Liver (tissue), 9 donors: Measurements from ENCODE around the gene UBE2QL1. TPM values are rescaled to one million over a fixed set of nuclear protein-coding genes. Genes with fewer than 3 reads are reported as not detected.

Experiments used
- DNase-seq: peaks from one replicate; pipeline ENCODE4 v3.0.0-alpha.2; 2017; ENCODE audit warnings: low spot score
- H3K27ac ChIP-seq, 2 donors: one replicate each; pipeline ENCODE4 v1.7.0; 2013; ENCODE audit warnings: inconsistent platforms in 2 of 2, low read length in 2 of 2, control low read depth in 1 of 2, low read depth in 1 of 2, mild to moderate bottlenecking in 1 of 2
- H3K27me3 ChIP-seq, 4 donors: one replicate each; pipeline versions ENCODE4 v1.6.1 to v1.7.0; 2013; ENCODE audit warnings: low read length in 3 of 4, inconsistent platforms in 1 of 4, mild to moderate bottlenecking in 1 of 4, moderate library complexity in 1 of 4; ENCODE audit not compliant: control insufficient read depth in 4 of 4, insufficient read depth in 4 of 4
- H3K36me3 ChIP-seq, 4 donors: one replicate each; pipeline versions ENCODE4 v1.6.1 to v1.7.0; 2013; ENCODE audit warnings: low read length in 3 of 4, mild to moderate bottlenecking in 3 of 4, low read depth in 1 of 4, moderate library complexity in 1 of 4; ENCODE audit not compliant: control insufficient read depth in 4 of 4, insufficient read depth in 3 of 4
- H3K4me1 ChIP-seq, 4 donors: one replicate each; pipeline versions ENCODE4 v1.6.1 to v1.7.0; 2013; ENCODE audit warnings: low read length in 3 of 4, mild to moderate bottlenecking in 3 of 4, moderate library complexity in 1 of 4; ENCODE audit not compliant: control insufficient read depth in 4 of 4, insufficient read depth in 4 of 4
- H3K4me3 ChIP-seq, 3 donors: one replicate each; pipeline versions ENCODE4 v1.6.1 to v1.7.0; 2013; ENCODE audit warnings: low read length in 3 of 3, control low read depth in 1 of 3, low read depth in 1 of 3, mild to moderate bottlenecking in 1 of 3
- H3K9ac ChIP-seq, 2 donors: one replicate each; pipeline ENCODE4 v1.7.0; 2013; ENCODE audit warnings: low read length in 2 of 2, mild to moderate bottlenecking in 2 of 2, moderate library complexity in 2 of 2, control low read depth in 1 of 2, low read depth in 1 of 2
- H3K9me3 ChIP-seq, 4 donors: one replicate each; pipeline versions ENCODE4 v1.6.1 to v1.7.0; 2013; ENCODE audit warnings: low read length in 3 of 4; ENCODE audit not compliant: control insufficient read depth in 4 of 4
- EGR1 ChIP-seq, 2 donors: IDR thresholded peaks; 2 replicates each; pipeline ENCODE4 v1.6.1; 2016 to 2018; ENCODE audit warnings: antibody characterized with exemption in 2 of 2, low read depth in 2 of 2
- FOXA1 ChIP-seq: IDR thresholded peaks from 2 replicates; pipeline ENCODE4 v1.6.1; 2016; ENCODE audit warnings: antibody characterized with exemption
- FOXA2 ChIP-seq: IDR thresholded peaks from 2 replicates; pipeline ENCODE4 v1.6.1; 2016; ENCODE audit warnings: antibody characterized with exemption
- HNF4A ChIP-seq, 2 donors: conservative IDR thresholded peaks; 2 replicates each; pipeline ENCODE4 v1.6.1; 2016; ENCODE audit warnings: antibody characterized with exemption in 2 of 2, mild to moderate bottlenecking in 2 of 2
- JUND ChIP-seq, 2 donors: IDR thresholded peaks; 2 replicates each; pipeline ENCODE4 v1.6.1; 2016; ENCODE audit warnings: antibody characterized with exemption in 2 of 2
- RAD21 ChIP-seq, 2 donors: IDR thresholded peaks; 2 replicates each; pipeline ENCODE4 v1.6.1; 2016; ENCODE audit warnings: antibody characterized with exemption in 2 of 2, mild to moderate bottlenecking in 2 of 2
- RXRA ChIP-seq, 2 donors: IDR thresholded peaks; 2 replicates each; pipeline ENCODE4 v1.6.1; 2017 to 2018; ENCODE audit warnings: antibody characterized with exemption in 2 of 2, mild to moderate bottlenecking in 1 of 2
- TAF1 ChIP-seq: conservative IDR thresholded peaks from 2 replicates; pipeline ENCODE4 v1.6.1; 2016; ENCODE audit warnings: antibody characterized with exemption, mild to moderate bottlenecking
- YY1 ChIP-seq: IDR thresholded peaks from 2 replicates; pipeline ENCODE4 v1.6.1; 2016; ENCODE audit warnings: antibody characterized with exemption, mild to moderate bottlenecking
- WGBS: extraction: QIAGEN DNeasy Blood & Tissue Kit; methylation state at CpG from one replicate; pipeline ENCODE4 v1.1.7; 2013; 5-methylcytosine and 5-hydroxymethylcytosine counted together
- polyA plus RNA-seq, 2 donors: library from polyadenylated mRNA; stranded (reverse) in 1 of 2; unstranded in 1 of 2; fragments of 200-250 nt in 1 of 2; fragments of >200 nt in 1 of 2; fragmentation: Nextera tagmentation in 1 of 2; extraction: Ambion mirVana in 1 of 2; gene quantifications; one replicate each; pipeline versions ENCODE4 v1.2.1 to v1.2.3, GENCODE V29; 2013 to 2015
- total RNA-seq, 2 donors: library from RNA; depleted of rRNA; stranded (reverse); fragments of >200 nt; gene quantifications; one replicate each; pipeline ENCODE4 v1.2.3, GENCODE V29; 2014
- TF ChIP-seq, protein P1 (sequence below): fragments of 150-350 bp; IDR thresholded peaks from 2 replicates; pipeline ENCODE4 v1.5.1; 2017; ENCODE audit warnings: improper control_type of control experiment, low read depth, low read length; ENCODE audit not compliant: missing input control
- TF ChIP-seq, protein P2 (sequence below): IDR thresholded peaks from 2 replicates; pipeline ENCODE4 v1.6.1; 2016; ENCODE audit warnings: antibody characterized with exemption
- TF ChIP-seq, protein P3 (sequence below): IDR thresholded peaks from 2 replicates; pipeline ENCODE4 v1.6.1; 2016; ENCODE audit warnings: antibody characterized with exemption
- donor health status: healthy.
- donor health status: healthy.
- donor health status: healthy.
- donor health status: healthy.
- donor health status: healthy.

The UBE2QL1 gene
- total and polyA plus RNA-seq, 4 donors = 0.09 to 1.9 (median 0.36) TPM

DNA sequence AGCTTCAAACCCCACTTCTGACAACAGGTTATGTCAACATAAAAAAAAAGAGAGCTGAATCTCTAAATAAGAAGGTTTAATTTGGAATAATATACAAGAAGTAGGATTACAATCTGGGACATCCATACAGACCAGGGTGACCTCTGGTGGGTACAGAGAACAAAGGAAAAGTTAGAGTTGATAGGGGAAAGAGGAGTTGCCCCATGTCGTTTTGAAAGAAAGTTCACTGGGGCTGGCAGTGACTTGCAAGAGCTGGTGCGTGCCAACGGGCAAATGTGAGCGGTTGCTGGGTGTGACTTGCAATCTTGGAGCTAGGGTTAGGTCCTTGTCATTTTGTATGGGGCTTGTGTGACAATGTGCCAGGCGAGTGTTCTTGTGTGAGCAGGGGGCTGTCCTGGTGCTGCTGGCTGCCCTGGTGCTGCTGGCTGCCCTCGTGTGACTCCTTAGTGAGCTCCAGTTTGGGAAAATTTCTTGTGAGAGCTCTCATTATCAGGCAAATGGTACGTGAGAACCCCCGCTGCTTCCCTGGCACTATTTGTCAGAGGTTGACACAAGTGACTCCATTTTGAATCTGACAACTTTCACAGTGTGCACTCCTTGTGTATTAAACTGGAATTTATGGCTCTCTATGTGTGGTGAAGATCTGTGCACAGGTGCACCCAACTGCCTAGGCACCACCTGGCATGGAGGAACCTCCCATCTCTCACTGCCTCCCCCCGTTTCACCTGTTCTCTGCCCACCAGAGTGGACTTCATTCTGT lies 69.8 kb downstream of the UBE2QL1 start:
- WGBS = 65% methylated on average over 9 of the region's 9 CpGs
- DNase-seq = no peak
- TF ChIP-seq, protein P1, sequence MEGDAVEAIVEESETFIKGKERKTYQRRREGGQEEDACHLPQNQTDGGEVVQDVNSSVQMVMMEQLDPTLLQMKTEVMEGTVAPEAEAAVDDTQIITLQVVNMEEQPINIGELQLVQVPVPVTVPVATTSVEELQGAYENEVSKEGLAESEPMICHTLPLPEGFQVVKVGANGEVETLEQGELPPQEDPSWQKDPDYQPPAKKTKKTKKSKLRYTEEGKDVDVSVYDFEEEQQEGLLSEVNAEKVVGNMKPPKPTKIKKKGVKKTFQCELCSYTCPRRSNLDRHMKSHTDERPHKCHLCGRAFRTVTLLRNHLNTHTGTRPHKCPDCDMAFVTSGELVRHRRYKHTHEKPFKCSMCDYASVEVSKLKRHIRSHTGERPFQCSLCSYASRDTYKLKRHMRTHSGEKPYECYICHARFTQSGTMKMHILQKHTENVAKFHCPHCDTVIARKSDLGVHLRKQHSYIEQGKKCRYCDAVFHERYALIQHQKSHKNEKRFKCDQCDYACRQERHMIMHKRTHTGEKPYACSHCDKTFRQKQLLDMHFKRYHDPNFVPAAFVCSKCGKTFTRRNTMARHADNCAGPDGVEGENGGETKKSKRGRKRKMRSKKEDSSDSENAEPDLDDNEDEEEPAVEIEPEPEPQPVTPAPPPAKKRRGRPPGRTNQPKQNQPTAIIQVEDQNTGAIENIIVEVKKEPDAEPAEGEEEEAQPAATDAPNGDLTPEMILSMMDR = peak; percentile 16
- TF ChIP-seq RXRA (IDR thresholded peaks at IDR 0.05) (peak in 1 of 2 donors; percentile 53), FOXA2 (no peak), RAD21 (IDR thresholded peaks at IDR 0.05) (peak; percentile 11 to 70), HNF4A (conservative IDR thresholded peaks at IDR 0.05) (peak in 1 of 2 donors; percentile 40)

DNA sequence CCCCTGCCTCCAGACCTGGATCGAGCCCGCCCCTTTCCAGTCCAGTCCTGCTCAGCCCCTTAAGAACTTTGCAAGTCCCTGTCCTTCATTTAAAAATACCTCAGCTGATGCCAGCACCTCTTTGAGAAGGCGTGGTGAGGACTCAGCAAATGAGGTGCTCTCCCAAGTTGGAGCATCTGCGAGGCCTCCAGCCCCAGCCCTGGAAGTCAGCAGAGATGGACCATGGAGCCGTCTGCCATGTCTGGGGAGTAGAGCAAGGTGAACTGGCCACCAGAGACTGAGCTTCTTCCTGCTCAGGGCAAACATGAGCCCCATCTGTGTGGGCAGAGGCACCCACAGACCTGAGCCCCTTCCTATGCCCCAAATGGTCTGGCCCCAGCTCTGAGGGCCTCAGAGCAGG lies 71.5 kb downstream of the UBE2QL1 start:
- H3K4me3 ChIP-seq = no peak overlapping the region
- H3K9ac ChIP-seq = no peak overlapping the region
- WGBS = 91% methylated on average over 5 of the region's 5 CpGs
- DNase-seq = no peak
- H3K4me1 ChIP-seq = peaks cover 3 to 20% (median 8%) of the 10 kb centered on the region in 4 donors
- TF ChIP-seq, protein P2, sequence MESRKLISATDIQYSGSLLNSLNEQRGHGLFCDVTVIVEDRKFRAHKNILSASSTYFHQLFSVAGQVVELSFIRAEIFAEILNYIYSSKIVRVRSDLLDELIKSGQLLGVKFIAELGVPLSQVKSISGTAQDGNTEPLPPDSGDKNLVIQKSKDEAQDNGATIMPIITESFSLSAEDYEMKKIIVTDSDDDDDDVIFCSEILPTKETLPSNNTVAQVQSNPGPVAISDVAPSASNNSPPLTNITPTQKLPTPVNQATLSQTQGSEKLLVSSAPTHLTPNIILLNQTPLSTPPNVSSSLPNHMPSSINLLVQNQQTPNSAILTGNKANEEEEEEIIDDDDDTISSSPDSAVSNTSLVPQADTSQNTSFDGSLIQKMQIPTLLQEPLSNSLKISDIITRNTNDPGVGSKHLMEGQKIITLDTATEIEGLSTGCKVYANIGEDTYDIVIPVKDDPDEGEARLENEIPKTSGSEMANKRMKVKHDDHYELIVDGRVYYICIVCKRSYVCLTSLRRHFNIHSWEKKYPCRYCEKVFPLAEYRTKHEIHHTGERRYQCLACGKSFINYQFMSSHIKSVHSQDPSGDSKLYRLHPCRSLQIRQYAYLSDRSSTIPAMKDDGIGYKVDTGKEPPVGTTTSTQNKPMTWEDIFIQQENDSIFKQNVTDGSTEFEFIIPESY = no peak
- no peak for TF ChIP-seq FOXA1
- TF ChIP-seq, protein P1 = no peak
- TF ChIP-seq EGR1 (IDR thresholded peaks at IDR 0.05; ENCODE audit: low read depth in 2 of 2) = no peak
- TF ChIP-seq JUND (IDR thresholded peaks at IDR 0.05) = no peak
- TF ChIP-seq, protein P3, sequence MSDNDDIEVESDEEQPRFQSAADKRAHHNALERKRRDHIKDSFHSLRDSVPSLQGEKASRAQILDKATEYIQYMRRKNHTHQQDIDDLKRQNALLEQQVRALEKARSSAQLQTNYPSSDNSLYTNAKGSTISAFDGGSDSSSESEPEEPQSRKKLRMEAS = no peak
- TF ChIP-seq TAF1 = no peak
- no peak for TF ChIP-seq YY1
- H3K27ac ChIP-seq = no peak overlapping the region
- no peaks in the 10 kb centered on the region for H3K27me3 ChIP-seq
- H3K36me3 ChIP-seq = no peaks in the 10 kb centered on the region
- no peaks in the 10 kb centered on the region for H3K9me3 ChIP-seq

More for the DNA sequence above, 69.8 kb downstream of the UBE2QL1 start:
- peaks cover 3 to 20% (median 8%) of the 10 kb centered on the region in 4 donors for H3K4me1 ChIP-seq
- no peak overlapping the region for H3K4me3 ChIP-seq
- H3K27me3 ChIP-seq = no peaks in the 10 kb centered on the region
- H3K9ac ChIP-seq = no peak overlapping the region
- H3K36me3 ChIP-seq = no peaks in the 10 kb centered on the region
- H3K27ac ChIP-seq = no peak overlapping the region
- no peaks in the 10 kb centered on the region for H3K9me3 ChIP-seq
